Measurements from ENCODE around the gene CDO1. TPM values are rescaled to one million over a fixed set of nuclear protein-coding genes. Genes with fewer than 3 reads are reported as not detected.

CDO1 gene
- total and polyA plus RNA-seq, 11 donors = 2.7 to 37.2 (median 5.2) TPM

DNA sequence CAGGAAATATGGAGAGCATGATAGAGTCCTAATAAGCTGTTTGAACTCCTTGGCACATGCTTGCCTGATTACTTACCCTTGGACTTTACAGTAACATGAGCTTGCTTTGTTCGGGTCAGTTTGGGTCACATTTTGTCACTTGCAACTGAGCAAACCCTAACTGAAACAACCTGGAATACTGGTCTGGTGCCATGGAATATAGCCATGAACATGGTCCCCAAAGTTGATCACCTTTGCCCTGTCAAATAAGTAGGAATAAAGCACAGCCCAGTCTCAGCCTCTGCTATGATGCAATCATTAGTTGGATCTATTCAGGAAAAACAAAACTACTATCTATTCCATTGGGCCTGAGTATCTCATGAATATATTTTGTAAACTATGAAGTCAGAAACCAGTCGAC is 18.2 kb downstream of the CDO1 start:
- Histone ChIP-seq H3K9me3 (no peaks in the 10 kb centered on the region), H3K27ac (no peak overlapping the region), H3K4me3 (no peak overlapping the region), H3K27me3 (no peaks in the 10 kb centered on the region), H3K4me1 (peaks cover 0 to 3% (median 0%) of the 10 kb centered on the region in 12 donors), H3K36me3 (peaks cover 0 to 5% (median 0%) of the 10 kb centered on the region in 9 donors)
- ATAC-seq (no peak), DNase-seq (no peak)
- WGBS, 4 donors = 61 to 71% (median 62%) methylated on average over 2 of the region's 2 CpGs
- intact Hi-C loops (cut with DNase I) = no loop called here
- TF ChIP-seq, protein P1, sequence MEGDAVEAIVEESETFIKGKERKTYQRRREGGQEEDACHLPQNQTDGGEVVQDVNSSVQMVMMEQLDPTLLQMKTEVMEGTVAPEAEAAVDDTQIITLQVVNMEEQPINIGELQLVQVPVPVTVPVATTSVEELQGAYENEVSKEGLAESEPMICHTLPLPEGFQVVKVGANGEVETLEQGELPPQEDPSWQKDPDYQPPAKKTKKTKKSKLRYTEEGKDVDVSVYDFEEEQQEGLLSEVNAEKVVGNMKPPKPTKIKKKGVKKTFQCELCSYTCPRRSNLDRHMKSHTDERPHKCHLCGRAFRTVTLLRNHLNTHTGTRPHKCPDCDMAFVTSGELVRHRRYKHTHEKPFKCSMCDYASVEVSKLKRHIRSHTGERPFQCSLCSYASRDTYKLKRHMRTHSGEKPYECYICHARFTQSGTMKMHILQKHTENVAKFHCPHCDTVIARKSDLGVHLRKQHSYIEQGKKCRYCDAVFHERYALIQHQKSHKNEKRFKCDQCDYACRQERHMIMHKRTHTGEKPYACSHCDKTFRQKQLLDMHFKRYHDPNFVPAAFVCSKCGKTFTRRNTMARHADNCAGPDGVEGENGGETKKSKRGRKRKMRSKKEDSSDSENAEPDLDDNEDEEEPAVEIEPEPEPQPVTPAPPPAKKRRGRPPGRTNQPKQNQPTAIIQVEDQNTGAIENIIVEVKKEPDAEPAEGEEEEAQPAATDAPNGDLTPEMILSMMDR (IDR thresholded peaks at IDR 0.05) = no peak
- TF ChIP-seq POLR2A (IDR thresholded peaks at IDR 0.05) = no peak

DNA sequence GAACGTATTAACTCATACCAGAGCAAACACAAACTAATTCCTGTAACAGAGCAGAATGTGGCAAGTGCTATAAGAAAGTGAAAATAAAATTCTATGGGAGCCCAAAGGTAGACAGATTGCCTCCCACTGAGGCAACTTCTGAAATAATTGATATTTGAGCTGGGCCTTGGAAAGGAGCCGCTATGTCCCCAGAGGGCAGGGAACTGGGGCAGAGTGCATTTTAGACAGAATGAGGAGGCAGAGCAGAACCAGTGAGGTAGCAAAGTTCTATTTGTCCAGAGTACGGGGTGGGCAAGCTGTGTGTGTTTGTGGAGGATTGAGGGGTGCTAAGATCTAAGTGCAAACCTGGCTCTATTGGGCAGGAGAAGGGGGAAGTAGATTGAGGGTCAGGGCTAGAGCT is 19.8 kb downstream of the CDO1 start:
- TF ChIP-seq, protein P1 (IDR thresholded peaks at IDR 0.05) = no peak
- TF ChIP-seq POLR2A (IDR thresholded peaks at IDR 0.05) = no peak
- intact Hi-C loops (cut with DNase I) = no loop called here
- Histone ChIP-seq H3K4me1 (peaks cover 0 to 3% (median 0%) of the 10 kb centered on the region in 12 donors), H3K36me3 (no peaks in the 10 kb centered on the region), H3K27ac (no peak overlapping the region), H3K4me3 (no peak overlapping the region), H3K9me3 (no peaks in the 10 kb centered on the region), H3K27me3 (no peaks in the 10 kb centered on the region)
- 91 to 96% (median 94%) methylated on average over 3 of the region's 3 CpGs for WGBS, 4 donors
- ATAC-seq (no peak), DNase-seq (no peak)

DNA sequence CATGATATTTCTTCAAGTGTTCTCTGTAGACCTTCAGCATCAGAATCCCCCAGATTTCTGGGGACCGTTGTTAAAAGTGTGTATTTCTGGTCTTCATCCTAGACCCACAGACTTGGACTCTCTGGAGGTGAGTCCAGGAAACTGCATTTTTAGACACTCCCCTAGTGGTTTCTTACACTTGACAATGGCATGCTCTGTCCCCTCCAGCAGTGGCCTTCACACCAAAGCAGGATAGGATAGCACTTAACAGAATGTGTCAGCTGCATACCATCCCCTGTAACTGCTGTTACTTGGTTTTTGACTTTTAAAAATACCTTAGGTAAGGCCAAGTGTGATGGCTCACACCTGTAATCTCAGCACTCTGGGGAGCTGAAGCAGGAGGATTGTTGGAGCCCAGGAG is 20.8 kb downstream of the CDO1 start:
- no peak for TF ChIP-seq POLR2A (IDR thresholded peaks at IDR 0.05)
- TF ChIP-seq, protein P1 (IDR thresholded peaks at IDR 0.05) = no peak
- Histone ChIP-seq H3K27me3 (peaks cover 0 to 4% (median 0%) of the 10 kb centered on the region in 9 donors), H3K4me1 (peaks cover 0 to 3% (median 0%) of the 10 kb centered on the region in 12 donors), H3K27ac (no peak overlapping the region), H3K9me3 (no peaks in the 10 kb centered on the region), H3K4me3 (no peak overlapping the region), H3K36me3 (no peaks in the 10 kb centered on the region)
- intact Hi-C loops (cut with DNase I) = no loop called here
- DNase-seq = no peak
- 81 to 94% (median 85%) methylated on average over 1 of the region's 1 CpG for WGBS, 4 donors
- ATAC-seq = no peak

DNA sequence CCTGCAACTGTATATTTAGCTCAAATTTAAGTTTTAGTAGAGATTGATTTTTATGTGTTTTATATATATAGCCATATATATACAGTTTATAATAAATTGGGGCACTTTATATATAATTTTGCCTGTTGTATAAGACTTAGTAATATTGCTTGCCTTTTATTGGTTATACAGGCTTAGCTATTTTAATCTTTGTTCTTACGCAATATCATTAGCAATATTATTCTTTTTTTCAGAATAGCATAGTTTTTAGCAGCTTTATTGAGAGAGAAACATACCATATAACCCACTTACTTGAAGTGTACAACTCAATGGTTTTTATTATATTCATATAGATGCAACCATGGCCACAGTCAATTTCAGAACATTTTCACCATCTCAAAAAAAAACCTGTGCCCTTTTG is 28.0 kb downstream of the CDO1 start:
- ATAC-seq (no peak), DNase-seq (no peak)
- Histone ChIP-seq H3K4me1 (no peaks in the 10 kb centered on the region), H3K27me3 (peaks cover 0 to 16% (median 0%) of the 10 kb centered on the region in 9 donors), H3K36me3 (no peaks in the 10 kb centered on the region), H3K27ac (no peak overlapping the region), H3K4me3 (no peak overlapping the region), H3K9me3 (no peaks in the 10 kb centered on the region)
- WGBS, 4 donors = 94 to 99% (median 97%) methylated on average over 1 of the region's 1 CpG
- intact Hi-C loops (cut with DNase I) = no loop called here
- TF ChIP-seq POLR2A (IDR thresholded peaks at IDR 0.05) = no peak
- TF ChIP-seq, protein P1 (IDR thresholded peaks at IDR 0.05) = no peak

Data from heart left ventricle (tissue), 16 donors.